Endodermal cell (in vitro differentiated cells): ENCODE data around the gene E2F7. TPM values are rescaled to one million over a fixed set of nuclear protein-coding genes. Genes with fewer than 3 reads are reported as not detected.

Experiments used
- DNase-seq: peaks from one replicate; pipeline ENCODE4 v3.0.0-alpha.2; 2017
- H3K27ac ChIP-seq: 2 replicates; pipeline ENCODE4 v1.5.1; 2013; ENCODE audit warnings: mild to moderate bottlenecking, low read depth, low read length, moderate library complexity
- H3K27me3 ChIP-seq: 2 replicates; pipeline ENCODE4 v1.6.1; 2013; ENCODE audit warnings: mild to moderate bottlenecking, low read length, moderate library complexity; ENCODE audit not compliant: insufficient read depth, control insufficient read depth, poor library complexity, severe bottlenecking
- H3K36me3 ChIP-seq: 2 replicates; pipeline ENCODE4 v1.7.0; 2013; ENCODE audit warnings: mild to moderate bottlenecking, low read length, moderate library complexity; ENCODE audit not compliant: control insufficient read depth, insufficient read depth
- H3K4me1 ChIP-seq: one replicate; pipeline ENCODE4 v1.7.0; 2013; ENCODE audit warnings: low read length; ENCODE audit not compliant: control insufficient read depth, insufficient read depth
- H3K4me3 ChIP-seq: 2 replicates; pipeline ENCODE4 v1.5.1; 2013; ENCODE audit warnings: mild to moderate bottlenecking, low read length, moderate library complexity
- H3K9ac ChIP-seq: 2 replicates; pipeline ENCODE4 v1.6.1; 2013; ENCODE audit warnings: mild to moderate bottlenecking, low read length, moderate library complexity; ENCODE audit not compliant: poor library complexity, severe bottlenecking; ENCODE audit errors: extremely low read depth
- H3K9me3 ChIP-seq: 2 replicates; pipeline ENCODE4 v1.6.1; 2013; ENCODE audit warnings: mild to moderate bottlenecking, low read length, moderate library complexity; ENCODE audit not compliant: control insufficient read depth
- H3K27ac Mint-ChIP-seq: 2 replicates; pipeline ENCODE4 v1.8.0; 2020; ENCODE audit warnings: mixed read lengths
- H3K27me3 Mint-ChIP-seq: 2 replicates; pipeline ENCODE4 v1.8.0; 2021; ENCODE audit warnings: mild to moderate bottlenecking, mixed read lengths; ENCODE audit not compliant: insufficient read depth
- H3K36me3 Mint-ChIP-seq: 2 replicates; pipeline ENCODE4 v1.8.0; 2020; ENCODE audit warnings: low read depth, mixed read lengths
- H3K4me1 Mint-ChIP-seq: 2 replicates; pipeline ENCODE4 v1.8.0; 2020; ENCODE audit warnings: mixed read lengths
- H3K4me3 Mint-ChIP-seq: 2 replicates; pipeline ENCODE4 v1.8.0; 2020; ENCODE audit warnings: mild to moderate bottlenecking, moderate library complexity, mixed read lengths
- H3K9me3 Mint-ChIP-seq: 2 replicates; pipeline ENCODE4 v1.8.0; 2020; ENCODE audit warnings: mild to moderate bottlenecking, mixed read lengths
- CTCF ChIP-seq: fragments of 200-600 bp; sonication (generic); conservative IDR thresholded peaks from 2 replicates; pipeline ENCODE4 v1.5.0; 2021; ENCODE audit warnings: antibody characterized with exemption, mild to moderate bottlenecking
- WGBS, 2 experiments: methylation state at CpG; one replicate each; pipeline versions ENCODE4 v1.1.5 to v1.1.7; 2013; ENCODE audit warnings: missing lambda C conversion rate in 2 of 2, mixed read lengths in 1 of 2; ENCODE audit not compliant: insufficient coverage in 1 of 2, insufficient read length in 1 of 2; 5-methylcytosine and 5-hydroxymethylcytosine counted together
- total RNA-seq, 2 donors: library from RNA; stranded (reverse); fragmentation: NEBNext Ultra II Directional in 1 of 2; extraction: Animal tissue kit (Norgen Biotek cat#: 25700) in 1 of 2; gene quantifications; 2 replicates in 1 of 2; 3 replicates in 1 of 2; pipeline ENCODE4 v1.2.1, GENCODE V29; 2021

E2F7 gene
- total RNA-seq, 2 donors from 2014 or later: 21.0 to 21.2 TPM

GRCh38 chr12:77082021-77082420 lies 16.7 kb upstream of the E2F7 start:
- Histone ChIP-seq H3K9ac (no peak overlapping the region), H3K27me3 (no peaks in the 10 kb centered on the region), H3K9me3 (no peaks in the 10 kb centered on the region), H3K27ac (no peak overlapping the region), H3K36me3 (no peaks in the 10 kb centered on the region), H3K4me1 (peaks cover 7% of the 10 kb centered on the region), H3K4me3 (no peak overlapping the region)
- no peak for TF ChIP-seq CTCF
- DNase-seq: no peak
- peaks cover 4% of the 10 kb centered on the region for H3K4me1 Mint-ChIP-seq
- no peak overlapping the region for H3K27ac Mint-ChIP-seq
- no peaks in the 10 kb centered on the region for H3K9me3 Mint-ChIP-seq
- WGBS, 2 experiments: 80 to 83% methylated on average over 1 of the region's 1 CpG
- H3K4me3 Mint-ChIP-seq: no peak overlapping the region
- H3K27me3 Mint-ChIP-seq: no peaks in the 10 kb centered on the region
- H3K36me3 Mint-ChIP-seq: no peaks in the 10 kb centered on the region

GRCh38 chr12:77079631-77080030 lies 14.3 kb upstream of the E2F7 start:
- Mint-ChIP-seq H3K27me3 (no peaks in the 10 kb centered on the region), H3K9me3 (no peaks in the 10 kb centered on the region), H3K4me3 (no peak overlapping the region), H3K4me1 (peaks cover 4% of the 10 kb centered on the region), H3K36me3 (no peaks in the 10 kb centered on the region), H3K27ac (no peak overlapping the region)
- H3K27ac ChIP-seq: no peak overlapping the region
- no peak overlapping the region for H3K4me3 ChIP-seq
- H3K27me3 ChIP-seq: no peaks in the 10 kb centered on the region
- H3K36me3 ChIP-seq: no peaks in the 10 kb centered on the region
- H3K4me1 ChIP-seq: peaks cover 7% of the 10 kb centered on the region
- no peak overlapping the region for H3K9ac ChIP-seq
- 92 to 100% methylated on average over 3 of the region's 3 CpGs for WGBS, 2 experiments
- TF ChIP-seq CTCF: no peak
- no peak for DNase-seq
- no peaks in the 10 kb centered on the region for H3K9me3 ChIP-seq

GRCh38 chr12:77078231-77078630 lies 12.9 kb upstream of the E2F7 start:
- H3K36me3 Mint-ChIP-seq: no peaks in the 10 kb centered on the region
- peaks cover 4% of the 10 kb centered on the region for H3K4me1 Mint-ChIP-seq
- Histone ChIP-seq H3K27me3 (no peaks in the 10 kb centered on the region), H3K9ac (no peak overlapping the region), H3K9me3 (no peaks in the 10 kb centered on the region), H3K4me3 (no peak overlapping the region), H3K27ac (no peak overlapping the region), H3K36me3 (no peaks in the 10 kb centered on the region), H3K4me1 (peaks cover 7% of the 10 kb centered on the region)
- H3K9me3 Mint-ChIP-seq: no peaks in the 10 kb centered on the region
- H3K27ac Mint-ChIP-seq: no peak overlapping the region
- no peaks in the 10 kb centered on the region for H3K27me3 Mint-ChIP-seq
- no peak overlapping the region for H3K4me3 Mint-ChIP-seq
- DNase-seq: no peak
- no peak for TF ChIP-seq CTCF
